Activated T-helper 1 cell treated with anti-CD3 and anti-CD28 coated beads, Interleukin-2, amount 50 U/mL, for 16 hours (primary cell): ENCODE results near the gene DOCK1.

Experiments used
- DNase-seq, 2 donors: peaks; one replicate each; pipeline ENCODE4 v3.0.0-alpha.2; 2020; ENCODE audit warnings: low read depth in 1 of 2, low spot score in 1 of 2

Gene DOCK1

DNA sequence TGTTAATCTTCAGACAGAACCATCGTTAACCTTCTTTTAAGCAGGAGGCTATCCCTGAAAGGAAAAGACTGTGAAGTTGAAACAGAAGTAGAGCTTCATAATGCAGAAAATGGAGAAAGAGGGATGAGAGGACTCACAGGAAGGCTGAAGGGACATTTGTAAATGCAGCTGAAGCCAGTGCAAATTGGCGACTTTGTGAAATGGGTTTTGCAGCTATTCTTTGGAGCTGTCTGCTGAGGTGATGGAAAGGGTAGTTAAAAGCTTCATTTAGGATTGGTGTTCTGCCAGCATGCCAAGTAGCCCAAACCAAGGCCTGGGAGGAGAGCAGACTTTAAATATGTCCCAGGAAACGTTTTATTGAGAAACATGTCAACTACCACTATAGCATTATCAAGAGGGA lies 168.4 kb downstream of the DOCK1 start:
- DNase-seq, result no peak

- no peak for DNase-seq
These were observed 174.2 kb downstream of the DOCK1 start for GRCh38 chr10:127079392-127079791.

- no peak for DNase-seq
These were observed 175.1 kb downstream of the DOCK1 start for GRCh38 chr10:127080317-127080716.

- no peak for DNase-seq
These were observed 176.7 kb downstream of the DOCK1 start for GRCh38 chr10:127081851-127082345.

DNA sequence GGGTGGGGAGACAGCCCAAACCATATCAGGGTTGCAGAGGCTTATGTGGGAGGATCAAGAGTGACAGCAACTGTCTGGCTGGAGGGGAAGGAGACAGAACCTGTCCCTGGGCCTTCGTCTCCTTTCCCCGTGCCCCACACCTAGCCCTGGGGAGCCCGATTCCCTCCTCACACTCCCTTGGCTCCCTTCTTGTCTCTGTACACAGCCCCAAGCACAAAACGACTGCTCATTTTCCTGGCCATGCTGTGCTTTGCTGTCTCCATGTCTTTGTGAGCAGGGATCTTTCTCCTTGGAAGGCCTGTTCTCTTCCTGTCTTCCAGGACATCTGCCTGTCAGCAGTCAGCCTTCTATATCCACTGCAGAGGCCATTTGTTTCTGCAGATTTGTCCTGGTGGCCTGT lies 177.4 kb downstream of the DOCK1 start:
- no peak for DNase-seq

DNA sequence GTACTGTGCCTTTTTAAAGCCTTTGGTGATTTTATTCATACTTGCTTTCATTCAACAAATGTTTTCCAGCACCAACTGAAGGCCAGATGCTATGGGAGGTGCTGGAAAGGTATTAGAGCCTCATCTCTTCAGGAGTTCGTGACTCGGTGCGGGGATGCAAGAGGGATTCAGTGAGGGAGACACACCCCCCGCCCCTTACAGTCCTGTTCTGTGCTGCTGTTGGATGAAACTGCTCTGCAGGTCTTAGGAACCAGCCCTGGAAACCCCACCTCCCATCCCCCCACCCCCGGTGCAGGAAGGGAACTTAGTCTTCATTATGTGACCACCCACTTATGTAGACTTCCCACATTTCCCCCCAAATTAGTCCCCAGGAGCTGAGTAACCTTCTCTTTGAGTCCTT lies 180.7 kb downstream of the DOCK1 start:
- no peak for DNase-seq

- no peak for DNase-seq
These were observed 183.7 kb downstream of the DOCK1 start for GRCh38 chr10:127088908-127089307.

- no peak for DNase-seq
These were observed 184.2 kb downstream of the DOCK1 start for GRCh38 chr10:127089446-127089845.

DNA sequence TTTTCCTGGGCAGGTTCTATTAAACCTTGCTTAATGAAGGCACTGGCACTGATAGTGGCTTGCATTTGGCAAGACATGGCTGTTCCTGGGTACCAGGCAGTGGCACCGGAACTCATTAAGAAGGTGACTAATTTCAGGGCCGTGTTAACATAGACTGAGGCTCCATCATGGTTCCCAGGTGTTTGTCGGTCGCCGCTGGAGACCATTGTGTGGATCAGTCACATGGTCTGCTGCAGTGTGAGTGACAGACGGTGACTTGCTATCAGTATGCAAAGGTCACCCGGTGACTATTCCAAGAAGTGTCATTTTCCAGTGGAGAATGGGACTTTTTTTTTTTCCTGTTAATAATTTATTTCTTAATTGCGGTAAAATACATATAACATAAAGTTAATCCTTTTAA lies 184.9 kb downstream of the DOCK1 start:
- DNase-seq, result no peak

- no peak for DNase-seq
These were observed 186.1 kb downstream of the DOCK1 start for GRCh38 chr10:127091354-127091753.

GRCh38 chr10:127092916-127093315 lies 187.7 kb downstream of the DOCK1 start:
- no peak for DNase-seq

DNA sequence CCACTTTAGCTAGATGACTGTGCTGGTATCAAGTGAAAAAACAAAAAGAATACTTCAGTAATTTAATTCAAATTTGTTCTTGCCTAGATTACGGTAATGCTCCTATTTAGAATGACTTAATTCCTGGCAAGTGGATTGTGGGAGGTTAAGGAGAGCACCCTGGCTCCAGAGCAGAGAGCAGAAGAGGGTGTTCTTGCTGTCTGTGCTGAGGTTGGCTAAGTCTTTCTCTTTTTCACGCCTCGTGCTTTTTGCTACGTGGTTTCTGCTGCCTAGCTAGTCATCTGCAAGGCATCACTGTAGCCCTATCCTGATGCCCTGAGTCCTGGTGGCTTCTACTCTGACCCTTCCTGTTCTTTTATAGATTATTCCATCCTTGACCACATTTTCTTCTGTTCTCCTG lies 189.8 kb downstream of the DOCK1 start:
- no peak for DNase-seq

- no peak for DNase-seq
These were observed 195.9 kb downstream of the DOCK1 start for GRCh38 chr10:127100983-127101615.

DNA sequence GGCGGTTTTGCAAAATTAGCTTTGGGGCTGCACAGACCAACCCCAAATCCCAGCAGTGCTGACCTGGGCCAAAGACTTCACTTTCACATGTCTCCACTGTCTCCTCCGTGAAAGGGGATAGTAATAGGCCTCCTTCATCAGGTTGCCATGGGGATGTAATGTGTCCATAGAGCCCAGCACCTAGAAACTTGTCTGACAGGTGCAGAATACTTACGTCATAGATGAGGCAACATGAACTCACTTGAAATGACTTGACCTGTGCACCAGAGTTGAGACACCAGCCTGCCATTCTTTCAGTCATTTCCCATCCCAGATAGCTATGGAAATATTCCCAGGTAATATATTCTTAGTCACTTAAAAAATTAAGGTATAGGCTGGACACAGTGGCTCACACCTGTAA lies 196.9 kb downstream of the DOCK1 start:
- DNase-seq, result no peak

- no peak for DNase-seq
These were observed 209.9 kb downstream of the DOCK1 start for GRCh38 chr10:127115100-127115499.

DNA sequence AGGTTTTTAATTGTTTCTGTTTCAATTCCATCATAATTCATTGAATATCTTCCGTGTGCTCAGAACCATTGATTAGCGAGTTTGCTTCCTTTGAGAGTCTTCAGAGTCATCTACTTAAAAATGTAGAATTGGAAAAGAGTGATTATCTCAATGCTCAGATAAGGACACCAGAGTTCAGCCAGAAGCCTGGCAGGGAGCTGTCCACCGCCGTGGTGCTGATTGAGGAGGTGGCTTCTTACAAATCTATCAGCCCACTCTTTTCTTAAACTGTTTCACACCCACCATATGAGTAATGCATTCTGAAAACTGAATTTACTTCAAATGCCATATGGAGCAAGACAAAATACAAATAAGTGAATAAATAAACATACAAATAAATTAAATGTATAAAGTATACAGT lies 211.9 kb downstream of the DOCK1 start:
- no peak for DNase-seq

- DNase-seq, result no peak
These were observed 212.8 kb downstream of the DOCK1 start for GRCh38 chr10:127118034-127118433.

- no peak for DNase-seq
These were observed 214.7 kb downstream of the DOCK1 start for GRCh38 chr10:127119936-127120335.

DNA sequence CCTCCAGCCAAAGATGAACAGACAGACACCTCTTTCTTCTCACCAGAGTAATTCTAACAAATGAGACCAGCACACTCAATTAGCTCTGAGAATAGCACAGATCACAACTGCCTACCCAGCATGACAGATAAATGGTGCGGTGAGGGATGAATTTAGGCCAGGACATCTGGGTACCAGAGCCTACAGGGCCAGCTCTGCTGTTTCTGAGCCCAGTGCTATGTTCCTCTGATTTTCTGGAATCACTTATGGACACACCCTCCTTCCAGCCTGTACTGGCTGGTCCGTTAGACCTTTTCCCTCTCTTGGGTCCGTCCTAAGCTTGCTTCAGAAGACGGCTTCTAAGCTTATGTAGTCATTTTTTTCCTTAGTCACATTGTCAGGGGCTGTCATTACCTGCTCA lies 217.6 kb downstream of the DOCK1 start:
- no peak for DNase-seq

- no peak for DNase-seq
These were observed 218.4 kb downstream of the DOCK1 start for GRCh38 chr10:127123626-127124025.

DNA sequence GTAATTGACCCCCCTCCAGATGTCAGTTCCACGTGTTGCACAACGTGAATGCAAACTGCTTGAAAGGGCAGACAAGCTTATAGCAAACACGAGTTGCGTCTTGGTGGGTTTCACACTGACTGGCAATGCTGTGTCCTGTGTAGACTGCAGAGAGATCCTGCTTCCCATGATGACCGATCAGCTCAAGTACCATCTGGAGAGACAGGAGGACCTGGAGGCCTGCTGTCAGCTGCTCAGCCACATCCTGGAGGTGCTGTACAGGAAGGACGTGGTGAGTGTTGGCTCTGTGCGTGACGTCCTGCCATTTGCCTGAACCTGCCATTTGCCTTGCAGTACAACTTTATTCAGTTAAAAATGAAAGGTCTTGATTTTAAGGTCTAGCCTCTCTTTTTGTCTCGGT lies 220.1 kb downstream of the DOCK1 start:
- no peak for DNase-seq

- DNase-seq, result no peak
These were observed 222.6 kb downstream of the DOCK1 start for GRCh38 chr10:127127822-127128221.

DNA sequence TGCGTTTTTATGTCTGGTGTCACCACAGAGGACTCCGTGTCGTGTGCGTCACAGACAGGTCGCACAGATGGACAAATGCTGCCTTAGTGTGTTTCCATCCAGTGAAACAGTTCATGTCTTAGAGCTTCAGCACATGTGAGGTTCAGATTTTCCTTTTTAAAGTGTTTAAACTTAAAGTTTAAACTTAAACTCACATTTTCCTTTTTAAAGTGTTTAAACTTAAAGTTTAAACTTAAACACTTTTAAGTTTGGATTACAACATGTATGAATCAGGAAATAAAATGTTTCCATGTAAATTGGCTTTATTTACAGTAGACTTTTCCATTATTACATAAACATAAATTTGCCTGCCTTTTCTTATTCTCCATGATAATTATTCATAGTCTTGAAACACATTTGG lies 223.9 kb downstream of the DOCK1 start:
- DNase-seq, result no peak

DNA sequence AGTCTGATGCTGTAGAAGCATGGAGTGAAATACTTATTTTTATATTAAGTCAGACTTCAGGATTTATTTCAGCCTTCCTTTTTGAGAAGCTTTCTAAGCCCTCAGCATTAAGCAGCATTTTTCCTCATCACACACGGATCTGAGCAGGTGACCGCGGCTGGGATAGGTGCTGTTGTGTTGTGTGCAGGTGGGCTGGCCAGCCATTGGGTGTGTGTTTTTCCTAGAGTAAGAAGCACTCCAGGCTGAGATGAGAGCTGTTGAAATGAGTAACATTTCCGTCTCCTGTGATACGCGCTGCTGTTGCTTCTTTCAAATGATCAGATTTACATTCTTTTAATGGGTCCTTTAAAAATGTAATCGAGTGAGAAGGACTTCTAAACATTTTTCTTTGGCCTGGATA lies 227.2 kb downstream of the DOCK1 start:
- DNase-seq, result no peak
